Upper lobe of right lung (tissue), 1 donor: ENCODE measurements around the gene CSNK1A1L. TPM values are rescaled to one million over a fixed set of nuclear protein-coding genes. Genes with fewer than 3 reads are reported as not detected.

Experiments used
- ATAC-seq: fragments of 200-7000 bp; cut with Tn5 transposase; one replicate; pipeline ENCODE4 v1.9.1; 2020; ENCODE audit warnings: mild to moderate bottlenecking, moderate library complexity
- DNase-seq: peaks from one replicate; pipeline ENCODE4 v3.0.0-alpha.2; 2020
- H3K27ac ChIP-seq: fragments of 200-600 bp; one replicate; pipeline ENCODE4 v1.8.0; 2022
- H3K27me3 ChIP-seq: fragments of 200-600 bp; one replicate; pipeline ENCODE4 v1.8.0; 2022; ENCODE audit warnings: mild to moderate bottlenecking
- H3K36me3 ChIP-seq: fragments of 200-600 bp; one replicate; pipeline ENCODE4 v1.8.0; 2022
- H3K4me1 ChIP-seq: fragments of 200-600 bp; one replicate; pipeline ENCODE4 v1.8.0; 2022
- H3K4me3 ChIP-seq: fragments of 200-600 bp; one replicate; pipeline ENCODE4 v1.8.0; 2022; ENCODE audit warnings: mild to moderate bottlenecking
- H3K9me3 ChIP-seq: fragments of 200-600 bp; one replicate; pipeline ENCODE4 v1.8.0; 2022
- intact Hi-C: fragments of 100-400 bp; cut with DNase I; formaldehyde crosslinking; loops from one replicate; pipeline ENCODE4 v1.11.0; 2022
- long read RNA-seq: library from polyadenylated mRNA; unstranded; transcript quantifications from one replicate; pipeline ENCODE4 v2.0.0, GENCODE V29; 2021
- total RNA-seq: library from RNA; stranded (reverse); fragmentation: NEBNext Ultra II Directional; extraction: Animal tissue kit (Norgen Biotek cat#: 25700); gene quantifications from one replicate; pipeline ENCODE4 v1.2.1, GENCODE V29; 2021
- TF ChIP-seq, protein P1 (sequence below): fragments of 200-600 bp; IDR thresholded peaks from one replicate; pipeline ENCODE4 v1.8.0; 2022; ENCODE audit warnings: antibody characterized with exemption
- donor health status: DM: no; HTN: yes; CAD: no; lungs with severe emphysema.

The CSNK1A1L gene
- not detected for total RNA-seq
- long read RNA-seq, result 0 reads

DNA sequence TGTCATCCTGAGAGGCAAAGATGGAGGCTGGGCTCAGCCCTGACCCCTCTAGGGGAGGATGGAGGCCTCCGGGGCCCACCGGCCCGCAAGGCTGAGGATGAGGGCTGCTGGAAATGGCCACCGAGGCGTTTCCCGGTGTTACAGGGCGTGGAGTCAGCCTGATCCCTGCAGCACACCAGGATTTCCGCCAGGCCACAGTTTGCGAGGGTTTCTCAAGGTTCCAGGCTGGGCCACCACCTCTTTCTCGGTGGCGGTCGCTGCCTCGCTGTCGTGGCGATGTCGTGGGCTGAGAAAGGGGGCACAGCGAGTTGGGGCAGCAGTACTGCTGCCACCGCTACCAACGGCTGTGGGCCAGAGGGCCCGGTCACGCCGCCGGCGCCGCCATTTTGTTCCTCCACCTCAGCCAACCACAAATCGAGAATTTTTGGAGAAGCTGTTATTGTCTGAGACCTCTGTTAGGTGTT lies at the start of gene CSNK1A1L:
Gene CSNK1A1L (minus strand): TSS at position 414 of the 464 bp plus-strand sequence. CDS start 408 bp downstream, at position 6.
- Histone ChIP-seq H3K27me3 (no peaks in the 10 kb centered on the region), H3K9me3 (no peaks in the 10 kb centered on the region), H3K4me3 (no peak within 1 kb of the TSS), H3K4me1 (no peaks in the 10 kb centered on the region), H3K27ac (no peak within 1 kb of the TSS), H3K36me3 (no peaks in the 10 kb centered on the region)
- ATAC-seq (no peak), DNase-seq (no peak)
- intact Hi-C loops, result no loop called here
- TF ChIP-seq, protein P1, sequence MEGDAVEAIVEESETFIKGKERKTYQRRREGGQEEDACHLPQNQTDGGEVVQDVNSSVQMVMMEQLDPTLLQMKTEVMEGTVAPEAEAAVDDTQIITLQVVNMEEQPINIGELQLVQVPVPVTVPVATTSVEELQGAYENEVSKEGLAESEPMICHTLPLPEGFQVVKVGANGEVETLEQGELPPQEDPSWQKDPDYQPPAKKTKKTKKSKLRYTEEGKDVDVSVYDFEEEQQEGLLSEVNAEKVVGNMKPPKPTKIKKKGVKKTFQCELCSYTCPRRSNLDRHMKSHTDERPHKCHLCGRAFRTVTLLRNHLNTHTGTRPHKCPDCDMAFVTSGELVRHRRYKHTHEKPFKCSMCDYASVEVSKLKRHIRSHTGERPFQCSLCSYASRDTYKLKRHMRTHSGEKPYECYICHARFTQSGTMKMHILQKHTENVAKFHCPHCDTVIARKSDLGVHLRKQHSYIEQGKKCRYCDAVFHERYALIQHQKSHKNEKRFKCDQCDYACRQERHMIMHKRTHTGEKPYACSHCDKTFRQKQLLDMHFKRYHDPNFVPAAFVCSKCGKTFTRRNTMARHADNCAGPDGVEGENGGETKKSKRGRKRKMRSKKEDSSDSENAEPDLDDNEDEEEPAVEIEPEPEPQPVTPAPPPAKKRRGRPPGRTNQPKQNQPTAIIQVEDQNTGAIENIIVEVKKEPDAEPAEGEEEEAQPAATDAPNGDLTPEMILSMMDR, result no peak

DNA sequence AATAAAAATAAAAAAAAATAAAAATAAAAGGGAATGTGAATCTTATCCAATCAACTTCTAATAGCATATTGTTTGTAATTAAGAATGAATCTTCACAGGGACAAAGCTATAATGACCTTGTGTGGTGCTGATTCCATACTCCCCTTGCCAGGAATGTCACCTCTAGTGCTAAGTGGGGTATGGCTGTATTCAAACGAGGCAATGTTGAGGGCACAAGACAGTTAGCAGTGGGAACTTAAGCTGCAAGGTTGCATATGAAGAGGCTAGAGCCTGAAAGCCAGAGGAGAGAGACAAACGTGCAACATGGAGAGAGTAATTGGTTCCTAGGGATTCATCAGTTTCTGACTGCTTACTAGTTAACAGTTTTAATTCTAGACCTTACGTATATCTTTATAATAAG lies 43.9 kb upstream of the CSNK1A1L start:
- Histone ChIP-seq H3K4me3 (no peak overlapping the region), H3K4me1 (no peaks in the 10 kb centered on the region), H3K27ac (no peak overlapping the region), H3K9me3 (no peaks in the 10 kb centered on the region), H3K36me3 (no peaks in the 10 kb centered on the region), H3K27me3 (no peaks in the 10 kb centered on the region)
- ATAC-seq (no peak), DNase-seq (no peak)
- intact Hi-C loops, result no loop called here
- TF ChIP-seq, protein P1, result no peak

DNA sequence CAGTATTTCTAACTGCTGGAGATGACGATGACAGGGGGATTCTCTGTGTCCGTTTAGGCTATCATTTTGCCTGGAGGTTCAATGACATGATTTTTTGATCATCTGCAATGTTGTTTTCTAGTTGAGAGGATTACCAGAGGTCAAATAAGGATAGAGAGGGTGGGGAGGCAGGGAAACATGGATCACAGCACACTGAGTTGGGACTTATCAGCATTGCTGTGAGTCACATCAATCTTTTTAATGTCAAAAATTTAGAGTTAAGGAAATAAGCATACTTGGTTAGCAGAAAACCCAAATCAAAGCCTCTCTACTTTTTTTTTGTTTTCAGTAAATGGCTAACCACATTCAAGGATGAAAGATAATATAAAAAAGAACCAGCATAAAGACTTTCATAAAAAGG lies 43.0 kb upstream of the CSNK1A1L start:
- Histone ChIP-seq H3K4me3 (no peak overlapping the region), H3K27me3 (no peaks in the 10 kb centered on the region), H3K36me3 (no peaks in the 10 kb centered on the region), H3K27ac (no peak overlapping the region), H3K4me1 (no peaks in the 10 kb centered on the region), H3K9me3 (no peaks in the 10 kb centered on the region)
- intact Hi-C loops, result no loop called here
- TF ChIP-seq, protein P1, result no peak
- DNase-seq (no peak), ATAC-seq (no peak)

DNA sequence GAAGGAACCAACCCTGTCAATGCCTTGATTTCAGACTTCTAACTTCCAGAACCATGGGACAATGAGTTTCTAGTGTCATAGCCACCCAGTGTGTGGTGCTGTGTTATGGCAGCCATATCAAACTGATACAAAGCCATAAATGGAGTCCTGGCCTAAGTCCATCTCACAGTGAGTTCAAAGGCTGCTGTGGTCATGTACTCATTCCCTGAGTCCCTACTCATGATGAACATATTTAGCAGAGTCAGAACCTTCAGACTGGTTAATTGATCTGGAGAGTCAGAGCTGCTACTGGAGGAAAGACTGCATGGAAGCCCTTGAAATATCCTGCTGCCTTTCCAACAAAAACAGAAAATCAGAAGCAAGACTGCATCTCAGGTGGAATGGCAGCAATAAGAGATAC lies 39.2 kb upstream of the CSNK1A1L start:
- TF ChIP-seq, protein P1, result no peak
- DNase-seq, result no peak
- Histone ChIP-seq H3K9me3 (no peaks in the 10 kb centered on the region), H3K27ac (no peak overlapping the region), H3K4me1 (no peaks in the 10 kb centered on the region), H3K27me3 (no peaks in the 10 kb centered on the region), H3K4me3 (no peak overlapping the region), H3K36me3 (no peaks in the 10 kb centered on the region)
- intact Hi-C loops, result no loop called here
- ATAC-seq, result no peak

DNA sequence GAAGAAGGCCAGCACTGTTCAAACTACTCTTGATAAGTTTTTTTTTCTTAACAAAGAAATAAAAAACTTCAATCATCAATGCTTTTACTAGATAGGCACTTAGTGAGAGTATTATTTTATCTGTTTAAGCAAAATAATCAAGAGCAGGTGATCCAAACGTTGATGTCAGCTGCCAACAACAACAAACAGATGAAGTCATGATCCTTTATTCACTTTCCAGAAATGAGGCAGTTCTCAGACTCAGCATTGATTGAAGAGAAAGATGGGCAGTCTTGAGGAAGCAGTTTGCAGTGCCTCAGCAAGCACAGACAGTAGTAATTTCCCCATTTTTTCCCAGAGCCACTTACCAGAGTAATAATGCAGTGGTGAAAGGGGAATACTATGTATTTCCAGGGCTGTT lies 38.4 kb upstream of the CSNK1A1L start:
- Histone ChIP-seq H3K9me3 (no peaks in the 10 kb centered on the region), H3K4me1 (no peaks in the 10 kb centered on the region), H3K27me3 (no peaks in the 10 kb centered on the region), H3K27ac (no peak overlapping the region), H3K36me3 (no peaks in the 10 kb centered on the region), H3K4me3 (no peak overlapping the region)
- intact Hi-C loops, result no loop called here
- no peak for ATAC-seq
- DNase-seq, result no peak
- TF ChIP-seq, protein P1, result no peak

DNA sequence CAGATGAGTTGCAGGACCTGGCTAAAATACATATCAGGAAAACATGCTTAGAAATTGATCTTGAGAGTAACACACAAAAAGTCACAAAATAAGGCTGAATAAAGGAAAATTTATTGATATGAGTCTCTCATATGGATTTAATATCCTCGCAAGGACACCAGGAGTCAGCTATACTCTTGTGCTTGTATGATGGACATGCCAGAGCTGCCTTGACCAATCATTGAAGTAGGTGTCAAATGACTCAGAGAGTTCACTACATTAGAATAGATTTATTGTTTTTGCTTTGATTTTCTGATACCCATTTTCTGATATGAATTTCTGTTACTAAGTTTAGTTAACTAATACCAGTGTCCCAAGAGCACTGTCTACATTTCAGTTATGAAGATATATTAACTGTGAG lies 37.4 kb upstream of the CSNK1A1L start:
- no peaks in the 10 kb centered on the region for H3K27me3 ChIP-seq
- TF ChIP-seq, protein P1, result no peak
- no peaks in the 10 kb centered on the region for H3K4me1 ChIP-seq
- no peaks in the 10 kb centered on the region for H3K36me3 ChIP-seq
- DNase-seq (no peak), ATAC-seq (no peak)
- no peak overlapping the region for H3K4me3 ChIP-seq
- no peaks in the 10 kb centered on the region for H3K9me3 ChIP-seq
- no peak overlapping the region for H3K27ac ChIP-seq
- intact Hi-C loops, result no loop called here
